Neural progenitor cell (in vitro differentiated cells): ENCODE data around the gene ITGB1.

Source experiments
- EZH2 ChIP-seq: fragments of 200-600 bp; sonication (generic); IDR thresholded peaks from 2 replicates; pipeline ENCODE4 v1.6.1; 2017; ENCODE audit warnings: antibody characterized with exemption, mild to moderate bottlenecking, moderate library complexity
- EZH2phosphoT487 ChIP-seq: fragments of 200-600 bp; sonication (generic); IDR thresholded peaks from 2 replicates; pipeline ENCODE4 v1.6.1; 2017; ENCODE audit warnings: antibody characterized with exemption
- TF ChIP-seq, protein P1 (sequence below): fragments of 200-600 bp; sonication (generic); IDR thresholded peaks from 2 replicates; pipeline ENCODE4 v1.5.1; 2017; ENCODE audit warnings: antibody characterized with exemption, mild to moderate bottlenecking

DNA sequence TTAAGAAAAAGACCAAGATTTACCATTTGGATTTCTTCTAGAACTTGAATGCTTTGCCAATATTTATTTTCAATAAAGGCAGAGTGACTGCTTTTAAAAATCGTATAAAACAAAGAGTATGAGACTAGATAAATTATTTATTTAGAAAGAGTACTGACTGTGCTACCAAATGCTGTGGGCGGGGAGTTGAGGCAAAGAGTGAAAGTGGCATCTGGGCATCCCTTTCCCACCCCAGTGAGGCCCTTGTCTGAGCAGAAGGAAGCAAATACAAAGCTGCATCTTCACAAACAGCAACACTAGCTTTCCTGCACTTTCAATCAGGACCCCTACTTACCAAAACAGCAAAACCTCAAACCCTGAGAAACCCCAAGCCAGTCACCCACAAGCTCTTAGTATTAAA, 34.9 kb downstream of the ITGB1 start:
- TF ChIP-seq, protein P1, sequence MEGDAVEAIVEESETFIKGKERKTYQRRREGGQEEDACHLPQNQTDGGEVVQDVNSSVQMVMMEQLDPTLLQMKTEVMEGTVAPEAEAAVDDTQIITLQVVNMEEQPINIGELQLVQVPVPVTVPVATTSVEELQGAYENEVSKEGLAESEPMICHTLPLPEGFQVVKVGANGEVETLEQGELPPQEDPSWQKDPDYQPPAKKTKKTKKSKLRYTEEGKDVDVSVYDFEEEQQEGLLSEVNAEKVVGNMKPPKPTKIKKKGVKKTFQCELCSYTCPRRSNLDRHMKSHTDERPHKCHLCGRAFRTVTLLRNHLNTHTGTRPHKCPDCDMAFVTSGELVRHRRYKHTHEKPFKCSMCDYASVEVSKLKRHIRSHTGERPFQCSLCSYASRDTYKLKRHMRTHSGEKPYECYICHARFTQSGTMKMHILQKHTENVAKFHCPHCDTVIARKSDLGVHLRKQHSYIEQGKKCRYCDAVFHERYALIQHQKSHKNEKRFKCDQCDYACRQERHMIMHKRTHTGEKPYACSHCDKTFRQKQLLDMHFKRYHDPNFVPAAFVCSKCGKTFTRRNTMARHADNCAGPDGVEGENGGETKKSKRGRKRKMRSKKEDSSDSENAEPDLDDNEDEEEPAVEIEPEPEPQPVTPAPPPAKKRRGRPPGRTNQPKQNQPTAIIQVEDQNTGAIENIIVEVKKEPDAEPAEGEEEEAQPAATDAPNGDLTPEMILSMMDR = no peak
- TF ChIP-seq EZH2 (no peak), EZH2phosphoT487 (no peak)
